Immature natural killer cell (primary cell): Measurements from ENCODE around the gene TCFL5. TPM values are rescaled to one million over a fixed set of nuclear protein-coding genes. Genes with fewer than 3 reads are reported as not detected.
"Not testable (repeated sequence)": the region's sequence is repeated elsewhere in the genome, so short reads cannot be mapped to it uniquely, and the experiment has no call there.

ENCODE experiments used
- DNase-seq, 3 donors: peaks; one replicate each; pipeline ENCODE4 v3.0.0; 2022; ENCODE audit warnings: mixed read lengths in 1 of 3
- H3K27ac Mint-ChIP-seq, 6 donors: one replicate each; pipeline ENCODE4 v1.8.0; 2020; ENCODE audit warnings: mixed read lengths in 6 of 6, mild to moderate bottlenecking in 5 of 6, inconsistent platforms in 4 of 6, moderate library complexity in 3 of 6
- H3K27me3 Mint-ChIP-seq, 3 donors: one replicate each; pipeline ENCODE4 v1.8.0; 2020 to 2021; ENCODE audit warnings: low read depth in 3 of 3, mild to moderate bottlenecking in 3 of 3, mixed read lengths in 3 of 3, moderate library complexity in 3 of 3, inconsistent platforms in 1 of 3
- H3K36me3 Mint-ChIP-seq, 3 donors: one replicate each; pipeline ENCODE4 v1.8.0; 2020; ENCODE audit warnings: mixed read lengths in 3 of 3, inconsistent platforms in 2 of 3, mild to moderate bottlenecking in 2 of 3
- H3K4me1 Mint-ChIP-seq, 2 donors: one replicate each; pipeline ENCODE4 v1.8.0; 2020; ENCODE audit warnings: inconsistent platforms in 2 of 2, mild to moderate bottlenecking in 2 of 2, mixed read lengths in 2 of 2, moderate library complexity in 1 of 2
- H3K4me3 Mint-ChIP-seq, 5 donors: one replicate each; pipeline ENCODE4 v1.8.0; 2020; ENCODE audit warnings: mild to moderate bottlenecking in 5 of 5, mixed read lengths in 5 of 5, inconsistent platforms in 3 of 5, moderate library complexity in 3 of 5
- H3K9me3 Mint-ChIP-seq, 6 donors: one replicate each; pipeline ENCODE4 v1.8.0; 2020; ENCODE audit warnings: mild to moderate bottlenecking in 6 of 6, mixed read lengths in 6 of 6, inconsistent platforms in 4 of 6, moderate library complexity in 3 of 6
- polyA plus RNA-seq, 3 donors: library from polyadenylated mRNA; unstranded; fragments of 300-500 nt; fragmentation: Illumina TruSeq; gene quantifications; one replicate each; pipeline ENCODE4 v1.2.3, GENCODE V29; 2021

The TCFL5 gene
- polyA plus RNA-seq, 3 donors from 2014 or later, result 0.63 to 2.1 (median 1.1) TPM

- Mint-ChIP-seq H3K4me1 (peaks cover 14 to 30% of the 10 kb centered on the region in 2 donors), H3K36me3 (no peaks in the 10 kb centered on the region), H3K27ac (peak overlapping the region in 1 of 6 donors; percentile 62), H3K4me3 (no peak overlapping the region), H3K27me3 (peaks cover 2 to 30% (median 10%) of the 10 kb centered on the region in 3 donors), H3K9me3 (no peaks in the 10 kb centered on the region)
- no peak for DNase-seq
These were observed 11.7 kb upstream of the TCFL5 start for GRCh38 chr20:62873280-62873679.

DNA sequence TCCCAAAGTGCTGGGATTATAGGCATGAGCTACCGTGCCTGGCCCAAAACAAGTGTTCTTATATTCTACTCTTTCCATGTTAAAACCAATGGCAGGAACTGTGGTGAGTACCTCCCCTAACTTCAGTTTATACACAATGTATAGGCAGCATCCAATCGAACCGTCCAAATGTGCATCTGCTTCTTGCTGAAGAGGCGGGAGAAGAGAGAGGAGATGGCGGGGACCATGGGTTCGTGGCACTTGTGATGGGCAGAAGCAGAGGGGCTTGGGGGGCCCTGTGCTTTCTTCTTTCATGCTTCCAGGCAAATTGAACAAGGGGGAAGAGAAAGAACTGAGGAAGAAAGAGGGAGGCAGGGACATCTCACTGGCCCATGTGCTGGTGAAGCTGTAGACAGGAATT is 11.2 kb upstream of the TCFL5 start:
- Mint-ChIP-seq H3K27me3 (peaks cover 2 to 30% (median 10%) of the 10 kb centered on the region in 3 donors), H3K27ac (peak overlapping the region in 1 of 6 donors; percentile 64), H3K4me3 (no peak overlapping the region)

DNA sequence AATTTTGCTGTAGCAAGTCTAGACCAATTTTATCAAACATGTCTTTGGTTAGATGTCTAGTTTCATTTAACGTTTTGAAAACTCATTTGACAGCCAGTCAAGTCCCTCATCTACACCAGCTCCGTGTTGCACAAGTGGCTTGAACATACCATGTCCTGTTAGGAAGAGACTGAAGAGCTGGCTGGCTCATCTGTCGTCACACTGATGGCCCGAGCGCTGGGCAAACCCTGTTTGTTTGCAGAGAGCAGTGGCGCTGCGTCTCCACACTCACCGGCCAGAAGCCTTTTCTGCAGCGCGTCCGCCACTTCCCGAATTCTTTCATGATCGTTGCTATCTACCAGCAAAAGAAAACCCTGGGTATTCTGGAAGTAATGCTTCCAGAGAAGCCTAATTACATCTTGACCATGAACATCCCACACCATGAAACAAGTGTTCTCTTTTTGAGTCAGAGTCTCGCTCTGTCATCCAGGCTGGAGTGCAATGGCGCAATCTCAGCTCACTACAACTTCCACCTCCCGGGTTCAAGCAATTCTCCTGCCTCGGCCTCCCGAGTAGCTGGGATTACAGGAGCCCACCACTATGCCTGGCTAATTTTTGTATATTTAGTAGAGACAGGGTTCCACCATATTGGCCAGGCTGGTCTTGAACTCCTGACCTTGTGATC is 10.7 kb upstream of the TCFL5 start:
- Mint-ChIP-seq H3K27ac (peak overlapping the region in 1 of 6 donors; percentile 13), H3K9me3 (no peaks in the 10 kb centered on the region)
- no peak for DNase-seq

More for the DNA sequence above, 11.2 kb upstream of the TCFL5 start:
- no peaks in the 10 kb centered on the region for H3K36me3 Mint-ChIP-seq
- H3K9me3 Mint-ChIP-seq, result no peaks in the 10 kb centered on the region
- no peak for DNase-seq
- H3K4me1 Mint-ChIP-seq, result peaks cover 11 to 29% of the 10 kb centered on the region in 2 donors

DNA sequence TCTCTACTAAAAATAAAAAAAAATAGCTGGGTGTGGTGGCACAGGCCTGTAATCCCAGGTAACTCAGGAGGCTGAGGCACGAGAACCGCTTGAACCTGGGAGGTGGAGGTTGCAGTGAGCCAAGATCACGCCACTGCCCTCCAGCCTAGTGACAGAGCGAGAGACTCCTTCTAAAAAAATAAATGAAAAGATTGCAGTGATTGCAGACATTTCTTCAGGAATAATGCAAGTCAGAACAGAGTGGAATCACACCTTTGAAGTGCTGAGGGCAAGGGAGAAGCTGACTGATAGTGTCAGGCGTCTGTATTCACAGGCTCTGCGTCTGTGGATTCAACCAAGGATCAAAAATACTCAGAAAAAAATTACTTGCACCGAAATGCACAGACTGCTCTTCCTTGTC is 2.6 kb upstream of the TCFL5 start:
- Mint-ChIP-seq H3K27me3 (peaks cover 13 to 27% (median 13%) of the 10 kb centered on the region in 3 donors), H3K4me3 (no peak overlapping the region), H3K9me3 (no peaks in the 10 kb centered on the region), H3K36me3 (peaks cover 0 to 1% (median under 1%) of the 10 kb centered on the region in 3 donors), H3K27ac (no peak overlapping the region), H3K4me1 (peaks cover 13 to 15% of the 10 kb centered on the region in 2 donors)
- DNase-seq, result no peak

More for the DNA sequence above, 10.7 kb upstream of the TCFL5 start:
- Mint-ChIP-seq H3K27me3 (peaks cover 3 to 31% (median 10%) of the 10 kb centered on the region in 3 donors), H3K4me1 (peaks cover 11 to 27% of the 10 kb centered on the region in 2 donors), H3K4me3 (no peak overlapping the region), H3K36me3 (no peaks in the 10 kb centered on the region)

GRCh38 chr20:62860924-62861691 is 514 bp downstream of the TCFL5 start:
- Mint-ChIP-seq H3K27ac (no peak overlapping the region), H3K4me1 (peaks cover 15 to 22% of the 10 kb centered on the region in 2 donors), H3K9me3 (no peaks in the 10 kb centered on the region), H3K36me3 (peaks cover 9 to 11% (median 10%) of the 10 kb centered on the region in 3 donors), H3K4me3 (peak overlapping the region in 3 of 5 donors; percentile 36 to 64 (median 51)), H3K27me3 (peaks cover 9 to 26% (median 13%) of the 10 kb centered on the region in 3 donors)
- peak; percentile 65 to 74 (median 72) for DNase-seq

GRCh38 chr20:62860391-62860923 is 1.2 kb downstream of the TCFL5 start:
- peaks cover 9 to 26% (median 13%) of the 10 kb centered on the region in 3 donors for H3K27me3 Mint-ChIP-seq
- H3K36me3 Mint-ChIP-seq, result peaks cover 9 to 11% (median 10%) of the 10 kb centered on the region in 3 donors
- H3K4me1 Mint-ChIP-seq, result peaks cover 15 to 22% of the 10 kb centered on the region in 2 donors
- peak overlapping the region; percentile 66 to 83 (median 72) for H3K4me3 Mint-ChIP-seq
- H3K27ac Mint-ChIP-seq, result peak overlapping the region in 3 of 6 donors; percentile 61 to 73 (median 66)
- no peaks in the 10 kb centered on the region for H3K9me3 Mint-ChIP-seq
- no peak for DNase-seq

DNA sequence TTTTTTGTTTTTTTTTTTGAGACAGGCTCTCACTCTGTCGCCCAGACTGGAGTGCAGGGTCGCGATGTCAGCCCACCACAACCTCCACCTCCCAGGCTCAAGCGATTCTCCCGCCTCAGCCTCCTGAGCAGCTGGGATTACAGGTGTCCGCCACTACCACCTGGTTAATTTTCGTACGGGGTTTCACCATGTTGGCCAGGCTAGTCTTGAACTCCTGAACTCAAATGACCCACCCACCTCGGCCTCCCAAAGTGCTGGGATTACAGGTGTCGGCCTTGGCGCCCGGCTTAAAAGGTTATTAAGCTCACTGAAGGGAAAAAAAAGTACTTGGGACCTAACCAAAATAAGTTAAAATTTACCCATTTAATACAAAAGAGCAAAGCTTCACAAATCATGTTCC is 1.9 kb downstream of the TCFL5 start:
- Mint-ChIP-seq H3K9me3 (no peaks in the 10 kb centered on the region), H3K4me3 (peak overlapping the region; percentile 66 to 83 (median 72)), H3K4me1 (peaks cover 15 to 22% of the 10 kb centered on the region in 2 donors), H3K27ac (peak overlapping the region in 3 of 6 donors; percentile 34 to 81 (median 73)), H3K27me3 (peaks cover 9 to 26% (median 13%) of the 10 kb centered on the region in 3 donors), H3K36me3 (peaks cover 9 to 11% (median 10%) of the 10 kb centered on the region in 3 donors)
- DNase-seq, result no peak

DNA sequence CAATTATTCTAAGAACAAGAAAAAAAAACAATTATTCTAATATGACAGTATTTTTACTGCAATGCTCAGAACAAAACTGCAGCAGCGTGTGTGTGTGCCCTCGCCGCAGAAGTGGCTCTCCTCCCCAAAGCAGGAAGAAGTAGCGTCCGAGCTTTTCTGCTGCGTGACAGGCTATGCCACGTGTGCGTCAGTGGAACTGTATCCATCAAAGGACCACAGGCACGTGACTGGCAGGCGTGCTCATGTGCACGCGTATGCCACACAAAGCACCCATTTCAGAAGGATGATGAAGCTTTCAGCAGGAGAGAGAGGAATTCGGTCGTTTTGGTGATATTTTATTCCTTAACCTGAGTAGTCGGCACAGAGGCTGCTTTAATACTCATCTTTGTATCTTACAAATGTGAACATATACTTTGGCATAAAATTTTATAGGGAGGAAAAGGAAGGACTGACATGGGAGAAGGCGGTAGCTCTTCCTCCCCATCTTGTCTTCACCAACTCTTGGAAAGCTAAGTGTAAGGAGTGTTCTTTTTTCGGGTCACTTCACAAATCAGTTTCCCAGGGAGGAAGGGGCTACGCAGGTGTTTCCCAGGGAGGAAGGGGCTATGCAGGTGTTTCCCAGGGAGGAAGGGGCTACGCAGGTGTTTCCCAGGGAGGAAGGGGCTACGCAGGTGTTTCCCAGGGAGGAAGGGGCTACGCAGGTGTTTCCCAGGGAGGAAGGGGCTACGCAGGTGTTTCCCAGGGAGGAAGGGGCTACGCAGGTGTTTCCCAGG is 3.4 kb downstream of the TCFL5 start:
- Mint-ChIP-seq H3K4me3 (peak overlapping the region in 3 of 5 donors; percentile 4 to 36 (median 36)), H3K27me3 (peaks cover 9 to 25% (median 13%) of the 10 kb centered on the region in 3 donors), H3K9me3 (no peaks in the 10 kb centered on the region), H3K27ac (peak overlapping the region in 1 of 6 donors; percentile 8), H3K36me3 (peaks cover 11 to 15% (median 14%) of the 10 kb centered on the region in 3 donors), H3K4me1 (peaks cover 15 to 22% of the 10 kb centered on the region in 2 donors)
- no peak for DNase-seq

- Mint-ChIP-seq H3K27ac (no peak overlapping the region), H3K36me3 (peaks cover 15 to 21% (median 20%) of the 10 kb centered on the region in 3 donors), H3K27me3 (peaks cover 3 to 15% (median 9%) of the 10 kb centered on the region in 3 donors), H3K4me3 (no peak overlapping the region), H3K9me3 (no peaks in the 10 kb centered on the region), H3K4me1 (peaks cover 10 to 22% of the 10 kb centered on the region in 2 donors)
- no peak for DNase-seq
These were observed 4.5 kb downstream of the TCFL5 start for GRCh38 chr20:62856931-62857619.

- H3K9me3 Mint-ChIP-seq, result no peaks in the 10 kb centered on the region
These were observed 6.5 kb downstream of the TCFL5 start for GRCh38 chr20:62855120-62855519.

DNA sequence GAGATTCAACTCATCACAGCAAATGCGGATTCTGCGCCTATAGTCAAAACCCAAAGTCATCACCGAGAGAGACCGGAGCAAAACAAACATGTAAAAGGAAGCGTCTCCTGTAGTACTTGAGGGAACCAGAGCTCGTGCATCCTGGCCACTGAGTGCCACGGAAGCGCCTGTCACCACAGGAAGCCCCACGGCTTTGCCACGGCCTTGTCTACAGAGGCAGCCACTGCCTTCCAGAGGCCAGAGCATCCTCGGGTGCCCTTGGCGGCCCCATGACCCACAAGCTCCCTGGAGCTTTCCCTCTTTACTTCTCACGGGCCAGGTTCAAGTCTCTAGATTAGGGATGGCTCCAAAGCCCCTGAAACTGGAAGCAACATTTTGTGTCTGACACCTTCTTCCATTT is 7.5 kb downstream of the TCFL5 start:
- Mint-ChIP-seq H3K36me3 (peaks cover 18 to 21% (median 20%) of the 10 kb centered on the region in 3 donors), H3K4me3 (no peak overlapping the region), H3K27ac (no peak overlapping the region), H3K27me3 (no peaks in the 10 kb centered on the region), H3K4me1 (peaks cover 0 to 8% of the 10 kb centered on the region in 2 donors), H3K9me3 (no peaks in the 10 kb centered on the region)
- no peak for DNase-seq

More at GRCh38 chr20:62855120-62855519, 6.5 kb downstream of the TCFL5 start:
- Mint-ChIP-seq H3K4me3 (no peak overlapping the region), H3K27ac (no peak overlapping the region), H3K27me3 (peaks cover 0 to 6% (median 4%) of the 10 kb centered on the region in 3 donors), H3K4me1 (peaks cover 4 to 18% of the 10 kb centered on the region in 2 donors), H3K36me3 (peaks cover 20 to 21% (median 20%) of the 10 kb centered on the region in 3 donors)
- DNase-seq, result no peak

DNA sequence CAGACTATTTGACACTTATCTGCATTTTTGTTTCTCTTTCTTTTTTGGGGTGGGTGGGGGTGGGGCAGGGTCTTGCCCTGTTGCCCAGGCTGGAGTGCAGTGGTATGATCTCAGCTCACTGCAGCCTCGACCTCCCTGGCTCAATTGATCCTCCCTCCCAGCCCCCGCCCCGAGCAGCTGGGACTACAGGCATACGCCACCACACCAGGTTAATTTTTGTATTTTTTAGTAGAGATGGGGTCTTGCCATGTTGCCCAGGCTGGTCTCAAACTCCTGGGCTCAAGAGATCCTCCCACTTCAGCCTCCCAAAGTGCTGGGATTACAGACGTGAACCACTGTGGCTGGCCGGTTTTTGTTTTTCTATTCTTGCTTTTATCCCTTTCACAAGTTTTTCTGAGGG is 8.3 kb downstream of the TCFL5 start:
- not testable (repeated sequence) for H3K27me3 Mint-ChIP-seq, H3K4me3 Mint-ChIP-seq, H3K9me3 Mint-ChIP-seq, DNase-seq, H3K4me1 Mint-ChIP-seq, H3K27ac Mint-ChIP-seq
- peaks cover 17 to 21% (median 20%) of the 10 kb centered on the region in 3 donors for H3K36me3 Mint-ChIP-seq
